H9 (cell line): ENCODE data around the gene NTPCR. TPM values are rescaled to one million over a fixed set of nuclear protein-coding genes. Genes with fewer than 3 reads are reported as not detected.

Source experiments
- DNase-seq: peaks from one replicate; pipeline ENCODE4 v3.0.0-alpha.2; 2017
- H2AFZ ChIP-seq: one replicate; pipeline ENCODE4 v1.6.1; 2013; ENCODE audit warnings: mild to moderate bottlenecking, low read length, control low read depth, moderate library complexity
- H2AK5ac ChIP-seq: 2 replicates; pipeline ENCODE4 v1.6.1; 2013; ENCODE audit warnings: low read length, control low read depth, mixed read lengths; ENCODE audit not compliant: insufficient read length
- H2BK120ac ChIP-seq: one replicate; pipeline ENCODE4 v1.6.1; 2013; ENCODE audit warnings: low read depth, mild to moderate bottlenecking, low read length, control low read depth, inconsistent platforms; ENCODE audit not compliant: poor library complexity, severe bottlenecking
- H2BK12ac ChIP-seq: 2 replicates; pipeline ENCODE4 v1.6.1; 2013; ENCODE audit warnings: low read length, control low read depth, mixed read lengths, low read depth; ENCODE audit not compliant: insufficient read length
- H2BK15ac ChIP-seq: 2 replicates; pipeline ENCODE4 v1.6.1; 2013; ENCODE audit warnings: low read depth, low read length, control low read depth
- H2BK20ac ChIP-seq: one replicate; pipeline ENCODE4 v1.6.1; 2013; ENCODE audit warnings: low read depth, mild to moderate bottlenecking, low read length, control low read depth, inconsistent platforms; ENCODE audit not compliant: poor library complexity, severe bottlenecking
- H2BK5ac ChIP-seq: 2 replicates; pipeline ENCODE4 v1.6.1; 2013; ENCODE audit warnings: low read length, control low read depth, mixed read lengths; ENCODE audit not compliant: insufficient read length
- H3K14ac ChIP-seq: 2 replicates; pipeline ENCODE4 v1.6.1; 2013; ENCODE audit warnings: low read length, control low read depth; ENCODE audit not compliant: insufficient read depth
- H3K18ac ChIP-seq: 2 replicates; pipeline ENCODE4 v1.6.1; 2013; ENCODE audit warnings: low read depth, mild to moderate bottlenecking, mixed read lengths, low read length, control low read depth; ENCODE audit not compliant: insufficient read length
- H3K23ac ChIP-seq: 2 replicates; pipeline ENCODE4 v1.6.1; 2013; ENCODE audit warnings: low read length, control low read depth, mixed read lengths, low read depth; ENCODE audit not compliant: insufficient read length
- H3K23me2 ChIP-seq: 2 replicates; pipeline ENCODE4 v1.6.1; 2013; ENCODE audit warnings: low read depth, mild to moderate bottlenecking, mixed read lengths, low read length, control low read depth; ENCODE audit not compliant: insufficient read length, poor library complexity, severe bottlenecking
- H3K27ac ChIP-seq: 2 replicates; pipeline ENCODE4 v1.5.1; 2013; ENCODE audit warnings: low read length, control low read depth, mixed read lengths, low read depth; ENCODE audit not compliant: insufficient read length
- H3K27me3 ChIP-seq: 2 replicates; pipeline ENCODE4 v1.6.1; 2013; ENCODE audit warnings: low read length, control low read depth, inconsistent platforms; ENCODE audit not compliant: insufficient read depth
- H3K4ac ChIP-seq: 2 replicates; pipeline ENCODE4 v1.6.1; 2013; ENCODE audit warnings: low read depth, mild to moderate bottlenecking, control low read depth, inconsistent platforms, low read length, moderate library complexity
- H3K4me1 ChIP-seq: 2 replicates; pipeline ENCODE4 v1.6.1; 2013; ENCODE audit warnings: low read length, control low read depth, inconsistent platforms; ENCODE audit not compliant: insufficient read depth
- H3K4me2 ChIP-seq: 2 replicates; pipeline ENCODE4 v1.6.1; 2013; ENCODE audit warnings: low read length, control low read depth, mixed read lengths; ENCODE audit not compliant: insufficient read length, insufficient read depth
- H3K56ac ChIP-seq: 2 replicates; pipeline ENCODE4 v1.6.1; 2013; ENCODE audit warnings: low read depth, mild to moderate bottlenecking, mixed read lengths, low read length, control low read depth; ENCODE audit not compliant: insufficient read length
- H3K79me1 ChIP-seq: 2 replicates; pipeline ENCODE4 v1.6.1; 2013; ENCODE audit warnings: low read depth, mild to moderate bottlenecking, moderate library complexity, low read length, control low read depth, inconsistent platforms; ENCODE audit not compliant: insufficient read depth, poor library complexity, severe bottlenecking
- H3K79me2 ChIP-seq: 2 replicates; pipeline ENCODE4 v1.6.1; 2013; ENCODE audit warnings: low read length, control low read depth, inconsistent platforms; ENCODE audit not compliant: insufficient read depth
- H3K9ac ChIP-seq: 2 replicates; pipeline ENCODE4 v1.6.1; 2013; ENCODE audit warnings: low read length, control low read depth, mixed read lengths; ENCODE audit not compliant: insufficient read length; ENCODE audit errors: extremely low read depth
- H3K9me3 ChIP-seq: one replicate; pipeline ENCODE4 v1.6.1; 2013; ENCODE audit warnings: low read depth, low read length, inconsistent platforms; ENCODE audit not compliant: control insufficient read depth
- H3T11ph ChIP-seq: one replicate; pipeline ENCODE4 v1.6.1; 2013; ENCODE audit warnings: mild to moderate bottlenecking, low read length, control low read depth, inconsistent platforms
- H4K20me1 ChIP-seq: one replicate; pipeline ENCODE4 v1.6.1; 2013; ENCODE audit not compliant: control insufficient read depth, insufficient read length, insufficient read depth
- H4K5ac ChIP-seq: 2 replicates; pipeline ENCODE4 v1.6.1; 2013; ENCODE audit warnings: low read depth, mild to moderate bottlenecking, mixed read lengths, low read length, control low read depth; ENCODE audit not compliant: insufficient read length
- H4K8ac ChIP-seq: replicated peaks from 2 replicates; pipeline ENCODE4 v1.6.1; 2013; ENCODE audit warnings: low read length, control low read depth, mixed read lengths, low read depth; ENCODE audit not compliant: insufficient read length
- H4K91ac ChIP-seq: 2 replicates; pipeline ENCODE4 v1.6.1; 2013; ENCODE audit warnings: low read depth, mild to moderate bottlenecking, moderate library complexity, mixed read lengths, low read length, control low read depth; ENCODE audit not compliant: insufficient read length
- H3K27ac Mint-ChIP-seq, 3 experiments: 2 replicates in 2 of 3; 3 replicates in 1 of 3; pipeline ENCODE4 v1.8.0; 2020 to 2021; ENCODE audit warnings: mixed read lengths in 3 of 3, mild to moderate bottlenecking in 1 of 3, moderate library complexity in 1 of 3
- H3K27me3 Mint-ChIP-seq: 2 replicates; pipeline ENCODE4 v1.8.0; 2021; ENCODE audit warnings: low read depth, mild to moderate bottlenecking, moderate library complexity, mixed read lengths
- H3K36me3 Mint-ChIP-seq, 3 experiments: 2 replicates in 2 of 3; 3 replicates in 1 of 3; pipeline ENCODE4 v1.8.0; 2020 to 2021; ENCODE audit warnings: low read depth in 3 of 3, mixed read lengths in 3 of 3; ENCODE audit not compliant: insufficient read depth in 1 of 3
- H3K4me1 Mint-ChIP-seq, 2 experiments: 2 replicates each; pipeline ENCODE4 v1.8.0; 2020; ENCODE audit warnings: mixed read lengths in 2 of 2
- H3K4me3 Mint-ChIP-seq, 2 experiments: 2 replicates in 1 of 2; 3 replicates in 1 of 2; pipeline ENCODE4 v1.8.0; 2020 to 2021; ENCODE audit warnings: mild to moderate bottlenecking in 2 of 2, mixed read lengths in 2 of 2, moderate library complexity in 1 of 2
- H3K9me3 Mint-ChIP-seq, 2 experiments: 2 replicates in 1 of 2; 3 replicates in 1 of 2; pipeline ENCODE4 v1.8.0; 2020; ENCODE audit warnings: mild to moderate bottlenecking in 2 of 2, mixed read lengths in 2 of 2, moderate library complexity in 1 of 2
- WGBS: extraction: QIAGEN DNeasy Blood & Tissue Kit; methylation state at CpG from one replicate; pipeline ENCODE4 v1.1.7; 2013; ENCODE audit warnings: missing lambda C conversion rate, low lambda C conversion rate, mixed read lengths; ENCODE audit not compliant: insufficient read length; ENCODE audit errors: extremely low coverage; 5-methylcytosine and 5-hydroxymethylcytosine counted together
- total RNA-seq: library from RNA; stranded (reverse); gene quantifications from 2 replicates; pipeline ENCODE4 v1.2.1, GENCODE V29; 2021
- TF ChIP-seq, protein P1 (sequence below): fragments of 200-600 bp; sonication (generic); conservative IDR thresholded peaks from 3 replicates; pipeline ENCODE4 v1.8.0; 2021; ENCODE audit warnings: antibody characterized with exemption, mild to moderate bottlenecking

The NTPCR gene
- total RNA-seq, 1 experiment from 2014 or later: 87.4 TPM

DNA sequence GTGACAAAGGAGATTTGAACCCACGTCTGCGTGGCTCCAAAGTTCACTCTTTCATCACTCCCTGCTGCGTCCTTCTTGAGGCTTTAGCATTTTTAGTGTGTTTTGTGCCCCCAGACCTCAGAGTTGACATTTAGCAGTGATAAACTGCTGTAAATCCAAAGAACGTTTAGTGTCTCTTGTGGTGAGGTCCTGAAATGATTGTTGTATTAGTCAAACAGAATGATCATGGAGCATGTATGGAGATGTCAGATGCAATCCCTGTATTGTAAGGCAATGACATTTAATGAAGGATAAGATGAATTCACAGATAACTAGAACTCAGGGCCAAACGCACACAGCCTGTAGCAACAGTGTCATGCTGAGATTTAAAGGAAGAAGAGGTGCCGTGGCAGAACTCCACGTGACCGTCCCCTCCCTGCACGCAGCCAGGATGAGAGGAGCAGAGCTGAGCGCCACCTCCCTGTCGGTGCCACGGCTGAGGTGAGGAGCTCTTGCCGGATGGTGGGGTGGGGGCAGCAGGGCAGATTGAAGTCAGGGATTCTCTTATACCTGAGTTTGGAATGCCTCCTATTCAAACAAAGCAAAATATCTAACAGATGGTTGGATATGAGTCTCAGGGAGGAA lies 30.1 kb downstream of the NTPCR start:
- Histone ChIP-seq H2BK15ac (no peak overlapping the region), H3K9me3 (no peaks in the 10 kb centered on the region), H3K4me1 (no peaks in the 10 kb centered on the region), H3K9ac (no peak overlapping the region), H4K8ac (no peak overlapping the region), H3K4me2 (no peak overlapping the region), H3K56ac (no peak overlapping the region), H2AFZ (no peak overlapping the region), H3K18ac (no peak overlapping the region), H2BK5ac (no peak overlapping the region), H4K20me1 (no peaks in the 10 kb centered on the region), H4K91ac (no peak overlapping the region), H2BK20ac (no peak overlapping the region), H3T11ph (no peak overlapping the region), H3K14ac (no peak overlapping the region), H2BK120ac (no peak overlapping the region), H3K79me1 (no peaks in the 10 kb centered on the region), H3K27ac (no peak overlapping the region), H3K23me2 (no peaks in the 10 kb centered on the region), H4K5ac (no peak overlapping the region), H3K79me2 (no peaks in the 10 kb centered on the region), H3K4ac (no peak overlapping the region), H3K23ac (no peak overlapping the region), H3K27me3 (no peaks in the 10 kb centered on the region), H2AK5ac (no peak overlapping the region), H2BK12ac (no peak overlapping the region)
- H3K4me3 Mint-ChIP-seq: no peak overlapping the region
- peaks cover 2% of the 10 kb centered on the region; the same call in 1 of the 2 replicates for H3K27me3 Mint-ChIP-seq
- TF ChIP-seq, protein P1, sequence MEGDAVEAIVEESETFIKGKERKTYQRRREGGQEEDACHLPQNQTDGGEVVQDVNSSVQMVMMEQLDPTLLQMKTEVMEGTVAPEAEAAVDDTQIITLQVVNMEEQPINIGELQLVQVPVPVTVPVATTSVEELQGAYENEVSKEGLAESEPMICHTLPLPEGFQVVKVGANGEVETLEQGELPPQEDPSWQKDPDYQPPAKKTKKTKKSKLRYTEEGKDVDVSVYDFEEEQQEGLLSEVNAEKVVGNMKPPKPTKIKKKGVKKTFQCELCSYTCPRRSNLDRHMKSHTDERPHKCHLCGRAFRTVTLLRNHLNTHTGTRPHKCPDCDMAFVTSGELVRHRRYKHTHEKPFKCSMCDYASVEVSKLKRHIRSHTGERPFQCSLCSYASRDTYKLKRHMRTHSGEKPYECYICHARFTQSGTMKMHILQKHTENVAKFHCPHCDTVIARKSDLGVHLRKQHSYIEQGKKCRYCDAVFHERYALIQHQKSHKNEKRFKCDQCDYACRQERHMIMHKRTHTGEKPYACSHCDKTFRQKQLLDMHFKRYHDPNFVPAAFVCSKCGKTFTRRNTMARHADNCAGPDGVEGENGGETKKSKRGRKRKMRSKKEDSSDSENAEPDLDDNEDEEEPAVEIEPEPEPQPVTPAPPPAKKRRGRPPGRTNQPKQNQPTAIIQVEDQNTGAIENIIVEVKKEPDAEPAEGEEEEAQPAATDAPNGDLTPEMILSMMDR: no peak; the same call in 2 of the 3 replicates
- DNase-seq: peak; percentile 70
- H3K4me1 Mint-ChIP-seq: peaks cover 8 to 10% of the 10 kb centered on the region in 2 experiments
- no CpG with 5 or more reads among the region's 13 CpGs for WGBS
- H3K36me3 Mint-ChIP-seq: peaks cover 12 to 34% (median 33%) of the 10 kb centered on the region in 3 experiments
- H3K27ac Mint-ChIP-seq: no peak overlapping the region; a peak in 1 of 7 replicates
- no peaks in the 10 kb centered on the region for H3K9me3 Mint-ChIP-seq
